ENCODE results near the gene CRB3. TPM values are rescaled to one million over a fixed set of nuclear protein-coding genes. Genes with fewer than 3 reads are reported as not detected.

CRB3 gene
- total and polyA plus RNA-seq, 4 donors: 19.2 to 38.7 (median 28.9) TPM

DNA sequence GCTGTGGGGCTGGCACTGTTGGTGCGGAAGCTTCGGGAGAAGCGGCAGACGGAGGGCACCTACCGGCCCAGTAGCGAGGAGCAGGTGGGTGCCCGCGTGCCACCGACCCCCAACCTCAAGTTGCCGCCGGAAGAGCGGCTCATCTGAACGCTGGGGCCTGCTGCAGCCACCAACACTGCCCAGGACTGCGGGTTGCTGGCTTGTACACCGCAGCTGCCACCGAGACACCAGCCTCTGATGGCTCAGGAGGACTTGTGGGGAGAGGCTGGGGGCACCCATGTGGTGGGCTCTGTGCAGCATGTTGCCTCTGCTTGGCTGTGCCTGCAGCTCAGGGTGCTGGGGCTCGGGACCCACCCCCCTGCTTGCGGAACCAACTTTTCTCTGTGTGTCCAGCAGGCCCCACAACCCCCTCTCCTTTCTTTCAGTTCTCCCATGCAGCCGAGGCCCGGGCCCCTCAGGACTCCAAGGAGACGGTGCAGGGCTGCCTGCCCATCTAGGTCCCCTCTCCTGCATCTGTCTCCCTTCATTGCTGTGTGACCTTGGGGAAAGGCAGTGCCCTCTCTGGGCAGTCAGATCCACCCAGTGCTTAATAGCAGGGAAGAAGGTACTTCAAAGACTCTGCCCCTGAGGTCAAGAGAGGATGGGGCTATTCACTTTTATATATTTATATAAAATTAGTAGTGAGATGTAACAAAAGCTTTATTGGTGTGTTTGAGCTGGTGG lies 2.6 kb downstream of the CRB3 start:
- 94% methylated on average over 21 of the region's 21 CpGs for WGBS
- no peak for DNase-seq (ENCODE audit: low spot score)
- H3K36me3 ChIP-seq (ENCODE audit: control insufficient read depth in 4 of 4, insufficient read depth in 3 of 4, low read depth in 1 of 4, low read length in 3 of 4): peaks cover 3 to 9% (median 5%) of the 10 kb centered on the region in 4 donors

More for the DNA sequence above, 2.6 kb downstream of the CRB3 start:
- H3K4me3 ChIP-seq (ENCODE audit: low read depth in 1 of 3, low read length in 3 of 3): no peak overlapping the region
- H3K9me3 ChIP-seq (ENCODE audit: control insufficient read depth in 4 of 4, low read length in 3 of 4): no peaks in the 10 kb centered on the region
- TF ChIP-seq NR2F2 (IDR thresholded peaks at IDR 0.05) (no peak), RXRA (IDR thresholded peaks at IDR 0.05) (no peak), EGR1 (IDR thresholded peaks at IDR 0.05; ENCODE audit: low read depth in 2 of 2) (no peak), GABPA (IDR thresholded peaks at IDR 0.05 in 1 of 2, conservative IDR thresholded peaks at IDR 0.05 in 1 of 2) (no peak), REST (IDR thresholded peaks at IDR 0.05) (no peak), YY1 (IDR thresholded peaks at IDR 0.05) (no peak), HNF4G (IDR thresholded peaks at IDR 0.05) (no peak), SP1 (IDR thresholded peaks at IDR 0.05) (no peak), FOXA2 (IDR thresholded peaks at IDR 0.05) (no peak), ATF3 (IDR thresholded peaks at IDR 0.05) (no peak), JUND (IDR thresholded peaks at IDR 0.05) (no peak), FOXA1 (IDR thresholded peaks at IDR 0.05) (no peak), TAF1 (conservative IDR thresholded peaks at IDR 0.05) (no peak), HNF4A (conservative IDR thresholded peaks at IDR 0.05) (no peak), MAX (IDR thresholded peaks at IDR 0.05) (no peak), RAD21 (IDR thresholded peaks at IDR 0.05) (no peak)
- TF ChIP-seq, protein P1, sequence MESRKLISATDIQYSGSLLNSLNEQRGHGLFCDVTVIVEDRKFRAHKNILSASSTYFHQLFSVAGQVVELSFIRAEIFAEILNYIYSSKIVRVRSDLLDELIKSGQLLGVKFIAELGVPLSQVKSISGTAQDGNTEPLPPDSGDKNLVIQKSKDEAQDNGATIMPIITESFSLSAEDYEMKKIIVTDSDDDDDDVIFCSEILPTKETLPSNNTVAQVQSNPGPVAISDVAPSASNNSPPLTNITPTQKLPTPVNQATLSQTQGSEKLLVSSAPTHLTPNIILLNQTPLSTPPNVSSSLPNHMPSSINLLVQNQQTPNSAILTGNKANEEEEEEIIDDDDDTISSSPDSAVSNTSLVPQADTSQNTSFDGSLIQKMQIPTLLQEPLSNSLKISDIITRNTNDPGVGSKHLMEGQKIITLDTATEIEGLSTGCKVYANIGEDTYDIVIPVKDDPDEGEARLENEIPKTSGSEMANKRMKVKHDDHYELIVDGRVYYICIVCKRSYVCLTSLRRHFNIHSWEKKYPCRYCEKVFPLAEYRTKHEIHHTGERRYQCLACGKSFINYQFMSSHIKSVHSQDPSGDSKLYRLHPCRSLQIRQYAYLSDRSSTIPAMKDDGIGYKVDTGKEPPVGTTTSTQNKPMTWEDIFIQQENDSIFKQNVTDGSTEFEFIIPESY (IDR thresholded peaks at IDR 0.05): no peak
- TF ChIP-seq, protein P2, sequence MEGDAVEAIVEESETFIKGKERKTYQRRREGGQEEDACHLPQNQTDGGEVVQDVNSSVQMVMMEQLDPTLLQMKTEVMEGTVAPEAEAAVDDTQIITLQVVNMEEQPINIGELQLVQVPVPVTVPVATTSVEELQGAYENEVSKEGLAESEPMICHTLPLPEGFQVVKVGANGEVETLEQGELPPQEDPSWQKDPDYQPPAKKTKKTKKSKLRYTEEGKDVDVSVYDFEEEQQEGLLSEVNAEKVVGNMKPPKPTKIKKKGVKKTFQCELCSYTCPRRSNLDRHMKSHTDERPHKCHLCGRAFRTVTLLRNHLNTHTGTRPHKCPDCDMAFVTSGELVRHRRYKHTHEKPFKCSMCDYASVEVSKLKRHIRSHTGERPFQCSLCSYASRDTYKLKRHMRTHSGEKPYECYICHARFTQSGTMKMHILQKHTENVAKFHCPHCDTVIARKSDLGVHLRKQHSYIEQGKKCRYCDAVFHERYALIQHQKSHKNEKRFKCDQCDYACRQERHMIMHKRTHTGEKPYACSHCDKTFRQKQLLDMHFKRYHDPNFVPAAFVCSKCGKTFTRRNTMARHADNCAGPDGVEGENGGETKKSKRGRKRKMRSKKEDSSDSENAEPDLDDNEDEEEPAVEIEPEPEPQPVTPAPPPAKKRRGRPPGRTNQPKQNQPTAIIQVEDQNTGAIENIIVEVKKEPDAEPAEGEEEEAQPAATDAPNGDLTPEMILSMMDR (IDR thresholded peaks at IDR 0.05; ENCODE audit: low read depth, low read length, missing input control): no peak
- no peak overlapping the region for H3K27ac ChIP-seq (ENCODE audit: low read depth in 1 of 2, low read length in 2 of 2)
- H3K4me1 ChIP-seq (ENCODE audit: control insufficient read depth in 4 of 4, insufficient read depth in 4 of 4, low read length in 3 of 4): peaks cover 0 to 10% (median 6%) of the 10 kb centered on the region in 4 donors
- no peaks in the 10 kb centered on the region for H3K27me3 ChIP-seq (ENCODE audit: control insufficient read depth in 4 of 4, insufficient read depth in 4 of 4, low read length in 3 of 4)
- H3K9ac ChIP-seq (ENCODE audit: low read depth in 1 of 2, low read length in 2 of 2): no peak overlapping the region

All from liver (tissue), 9 donors.